Stimulated activated naive B cell treated with anti-CD40 and anti-IgM and Interleukin-4, amounts not matched to agents 10 μg/mL and 1 μg/mL and 100 μg/mL, for 72 hours (primary cell): Measurements from ENCODE around the gene EEF1AKMT1.

Experiments used
- ATAC-seq, 2 donors: fragments of 150-1000 bp; cut with Tn5 transposase; replicated peaks; 2 replicates each; pipeline ENCODE4 v1.10.0; 2021; ENCODE audit warnings: moderate library complexity in 1 of 2
- DNase-seq: peaks from one replicate; pipeline ENCODE4 v3.0.0; 2021
- H3K27ac Mint-ChIP-seq: one replicate; pipeline ENCODE4 v1.8.0; 2022; ENCODE audit warnings: mild to moderate bottlenecking, mixed read lengths
- H3K27me3 Mint-ChIP-seq, 2 donors: one replicate each; pipeline ENCODE4 v1.8.0; 2022; ENCODE audit warnings: mixed read lengths in 2 of 2
- H3K36me3 Mint-ChIP-seq, 2 donors: one replicate each; pipeline ENCODE4 v1.8.0; 2022; ENCODE audit warnings: mixed read lengths in 2 of 2, mild to moderate bottlenecking in 1 of 2
- H3K4me1 Mint-ChIP-seq, 2 donors: one replicate each; pipeline ENCODE4 v1.8.0; 2022; ENCODE audit warnings: mixed read lengths in 2 of 2, mild to moderate bottlenecking in 1 of 2
- H3K4me3 Mint-ChIP-seq, 2 donors: one replicate each; pipeline ENCODE4 v1.8.0; 2022; ENCODE audit warnings: mild to moderate bottlenecking in 2 of 2, mixed read lengths in 2 of 2, moderate library complexity in 1 of 2
- H3K9me3 Mint-ChIP-seq, 2 donors: one replicate each; pipeline ENCODE4 v1.8.0; 2022; ENCODE audit warnings: mixed read lengths in 2 of 2, mild to moderate bottlenecking in 1 of 2

Gene EEF1AKMT1

DNA sequence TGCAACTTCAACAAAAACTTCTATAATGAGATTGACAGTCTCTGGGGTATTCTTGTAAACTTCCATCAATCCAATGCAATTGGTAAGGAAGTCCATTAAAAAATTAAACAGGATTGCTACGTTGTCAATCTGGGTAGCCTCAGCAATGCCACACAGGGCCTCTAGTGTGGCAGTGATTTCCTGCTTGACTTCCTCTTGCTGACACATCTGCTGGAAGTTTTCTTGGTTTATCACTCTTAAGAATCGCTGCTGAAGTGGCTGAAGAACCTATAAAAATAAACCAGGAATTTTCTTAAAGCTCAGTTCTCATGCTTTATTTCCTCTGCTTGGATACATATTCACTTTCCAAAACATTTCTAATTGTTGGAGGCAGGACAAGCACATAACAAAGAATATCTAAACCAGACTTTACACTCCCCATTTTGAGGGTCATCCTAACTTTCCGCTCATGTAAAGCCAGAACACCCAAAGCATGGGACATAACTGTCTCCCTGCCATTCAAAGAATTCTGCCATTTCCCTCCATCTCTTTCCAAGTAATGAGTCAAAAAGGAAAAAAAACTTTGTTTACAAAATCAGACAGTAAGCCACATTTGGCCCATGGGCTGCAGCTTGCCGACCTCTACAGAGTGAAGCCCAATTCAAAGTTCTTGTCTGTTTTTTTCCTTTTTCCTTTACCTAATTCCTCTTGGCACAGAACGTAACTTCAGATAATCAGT is 23.2 kb upstream of the EEF1AKMT1 start:
- Mint-ChIP-seq H3K9me3 (no peaks in the 10 kb centered on the region), H3K4me3 (no peak overlapping the region), H3K36me3 (peaks cover 28 to 54% of the 10 kb centered on the region in 2 donors), H3K27ac (peak overlapping the region; percentile 10), H3K4me1 (peaks cover 6% of the 10 kb centered on the region in 2 donors), H3K27me3 (no peaks in the 10 kb centered on the region)
- DNase-seq = no peak
- ATAC-seq = no peak

DNA sequence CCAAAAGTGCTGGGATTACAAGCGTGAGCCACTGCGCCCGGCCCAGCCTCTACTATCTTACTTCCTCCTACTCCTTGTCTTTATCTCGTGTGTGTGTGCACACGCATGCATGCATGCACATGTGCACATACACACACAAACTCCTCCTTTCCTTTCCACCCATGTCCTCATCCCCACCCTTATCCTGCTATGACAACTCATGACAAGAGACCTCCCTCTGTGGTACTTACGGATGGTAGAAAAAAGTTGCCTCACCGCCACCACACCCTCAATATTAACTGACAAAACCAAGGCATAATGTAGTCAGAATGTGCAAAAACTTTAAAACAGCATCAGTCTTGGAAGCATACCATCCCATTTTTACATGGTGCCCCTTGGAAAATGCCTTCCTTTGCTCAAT is 15.9 kb upstream of the EEF1AKMT1 start:
- H3K4me3 Mint-ChIP-seq = no peak overlapping the region
- peaks cover 0 to 3% of the 10 kb centered on the region in 2 donors for H3K4me1 Mint-ChIP-seq
- H3K27ac Mint-ChIP-seq = no peak overlapping the region
- H3K27me3 Mint-ChIP-seq = no peaks in the 10 kb centered on the region
- peaks cover 45 to 48% of the 10 kb centered on the region in 2 donors for H3K36me3 Mint-ChIP-seq
- no peaks in the 10 kb centered on the region for H3K9me3 Mint-ChIP-seq
- DNase-seq = no peak
- ATAC-seq = no peak

DNA sequence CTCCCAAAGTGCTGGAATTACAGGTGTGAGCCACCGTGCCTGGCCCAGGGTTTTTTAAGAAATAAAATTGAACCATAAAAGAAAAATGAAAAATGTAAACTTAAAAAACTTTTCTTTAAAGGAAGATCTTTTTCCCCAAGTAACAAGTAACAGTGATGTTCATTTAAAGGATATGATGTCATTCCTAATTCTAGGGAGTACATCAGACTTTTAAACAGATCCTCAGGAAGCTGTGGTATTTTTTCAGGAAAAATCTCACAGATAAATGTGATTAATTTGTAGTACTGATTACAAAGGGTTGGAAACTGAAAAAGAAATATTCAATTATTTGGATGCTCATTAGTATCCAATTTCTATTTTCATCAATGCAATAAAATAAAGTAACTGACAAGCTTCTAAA is 14.6 kb upstream of the EEF1AKMT1 start:
- H3K27me3 Mint-ChIP-seq = no peaks in the 10 kb centered on the region
- H3K4me3 Mint-ChIP-seq = no peak overlapping the region
- H3K4me1 Mint-ChIP-seq = peaks cover 0 to 3% of the 10 kb centered on the region in 2 donors
- no peak for DNase-seq
- peaks cover 41 to 51% of the 10 kb centered on the region in 2 donors for H3K36me3 Mint-ChIP-seq
- ATAC-seq = no peak
- no peaks in the 10 kb centered on the region for H3K9me3 Mint-ChIP-seq
- H3K27ac Mint-ChIP-seq = no peak overlapping the region

DNA sequence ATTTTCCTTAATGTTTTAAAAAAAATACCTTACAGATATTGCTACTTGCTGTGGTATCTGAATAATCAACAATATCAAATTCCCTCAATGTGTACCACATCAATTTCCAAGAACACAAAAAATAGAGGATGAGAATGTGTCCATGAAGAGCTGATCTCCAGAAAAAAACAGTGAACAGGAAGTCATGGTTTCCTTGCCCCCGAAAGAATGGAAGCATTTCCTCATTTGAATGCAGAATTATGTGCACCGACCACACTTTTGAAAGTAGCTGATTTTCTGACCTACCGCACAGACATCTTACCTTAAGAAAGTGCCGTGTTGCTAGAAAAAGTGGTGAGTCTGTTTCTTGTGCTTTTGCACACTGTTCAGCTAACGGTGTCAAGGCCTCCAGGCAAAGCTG is 13.4 kb upstream of the EEF1AKMT1 start:
- H3K4me1 Mint-ChIP-seq = peaks cover 0 to 3% of the 10 kb centered on the region in 2 donors
- no peak for ATAC-seq
- no peak overlapping the region for H3K4me3 Mint-ChIP-seq
- no peak overlapping the region for H3K27ac Mint-ChIP-seq
- H3K9me3 Mint-ChIP-seq = no peaks in the 10 kb centered on the region
- H3K36me3 Mint-ChIP-seq = peaks cover 36 to 53% of the 10 kb centered on the region in 2 donors
- DNase-seq = no peak
- no peaks in the 10 kb centered on the region for H3K27me3 Mint-ChIP-seq

DNA sequence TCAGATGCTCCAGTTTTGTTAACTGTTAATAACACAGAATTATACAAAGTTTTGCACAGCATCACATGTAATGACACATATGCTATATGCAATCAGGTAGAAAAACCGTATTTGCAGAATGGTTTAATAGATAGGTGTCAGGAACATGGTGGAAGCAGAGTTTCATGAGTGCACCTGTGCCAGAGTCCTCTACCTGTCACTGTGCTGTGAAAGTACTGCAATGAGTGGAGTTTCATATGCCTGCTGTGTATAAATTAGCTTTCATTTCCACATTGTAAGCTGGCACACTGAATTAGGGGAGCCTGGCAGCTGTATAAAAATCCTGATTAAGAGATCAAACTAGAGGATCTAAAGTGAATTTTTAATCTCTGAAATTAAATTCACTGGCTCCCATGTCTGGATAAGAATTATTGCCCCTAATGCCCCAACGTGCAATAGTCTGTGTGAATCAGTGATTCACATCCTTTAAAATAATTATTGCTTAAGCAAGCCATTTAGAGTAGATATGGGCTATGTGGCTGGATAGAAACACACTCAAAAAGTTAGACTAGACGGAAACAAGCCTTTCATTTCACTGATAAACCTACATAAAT is 8.5 kb upstream of the EEF1AKMT1 start:
- H3K9me3 Mint-ChIP-seq = no peaks in the 10 kb centered on the region
- H3K36me3 Mint-ChIP-seq = peaks cover 14 to 44% of the 10 kb centered on the region in 2 donors
- H3K27ac Mint-ChIP-seq = no peak overlapping the region
- ATAC-seq = peak; percentile 51 to 53
- H3K4me1 Mint-ChIP-seq = no peaks in the 10 kb centered on the region
- no peak for DNase-seq
- no peak overlapping the region for H3K4me3 Mint-ChIP-seq
- H3K27me3 Mint-ChIP-seq = no peaks in the 10 kb centered on the region

DNA sequence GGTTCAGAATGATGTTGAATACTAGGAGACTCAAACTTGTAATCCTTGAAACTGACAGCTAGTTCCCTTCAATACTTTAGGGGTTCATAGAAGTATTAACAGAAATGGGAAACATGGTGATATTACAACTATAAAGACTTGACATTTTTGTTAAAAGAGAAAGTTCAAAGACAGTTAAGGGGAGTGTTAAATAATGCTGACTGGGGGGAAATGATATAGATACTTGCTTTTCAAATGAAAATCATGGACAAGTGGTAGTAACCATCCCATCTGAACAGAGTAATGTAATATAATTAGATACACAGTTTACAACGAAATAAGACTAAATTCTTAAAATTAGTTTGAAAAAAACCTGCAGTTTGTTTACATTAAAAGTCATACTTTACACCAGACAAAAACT is 6.6 kb upstream of the EEF1AKMT1 start:
- Mint-ChIP-seq H3K27ac (no peak overlapping the region), H3K36me3 (peaks cover 9 to 34% of the 10 kb centered on the region in 2 donors), H3K9me3 (no peaks in the 10 kb centered on the region), H3K4me1 (no peaks in the 10 kb centered on the region), H3K4me3 (no peak overlapping the region), H3K27me3 (no peaks in the 10 kb centered on the region)
- ATAC-seq (no peak), DNase-seq (no peak)

DNA sequence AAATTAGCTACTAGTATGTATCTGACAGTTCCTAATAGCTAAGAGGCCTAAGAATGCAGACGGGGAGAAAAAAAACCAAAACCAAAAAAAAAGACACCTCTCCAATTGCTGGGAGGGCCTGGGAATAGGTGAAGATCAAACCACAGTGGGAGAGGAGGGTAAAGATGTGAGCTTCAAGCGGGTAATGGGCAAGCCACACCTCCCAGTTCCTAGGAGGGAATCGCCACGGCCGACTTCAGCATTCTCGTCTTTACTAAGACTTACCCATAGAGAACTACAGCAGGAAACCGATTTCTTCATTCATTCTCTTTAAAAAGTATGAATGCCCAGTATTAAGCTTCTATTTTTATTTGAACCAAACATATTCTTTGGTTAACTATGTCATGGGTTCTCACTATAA is 5.6 kb upstream of the EEF1AKMT1 start:
- H3K36me3 Mint-ChIP-seq = peaks cover 7 to 28% of the 10 kb centered on the region in 2 donors

DNA sequence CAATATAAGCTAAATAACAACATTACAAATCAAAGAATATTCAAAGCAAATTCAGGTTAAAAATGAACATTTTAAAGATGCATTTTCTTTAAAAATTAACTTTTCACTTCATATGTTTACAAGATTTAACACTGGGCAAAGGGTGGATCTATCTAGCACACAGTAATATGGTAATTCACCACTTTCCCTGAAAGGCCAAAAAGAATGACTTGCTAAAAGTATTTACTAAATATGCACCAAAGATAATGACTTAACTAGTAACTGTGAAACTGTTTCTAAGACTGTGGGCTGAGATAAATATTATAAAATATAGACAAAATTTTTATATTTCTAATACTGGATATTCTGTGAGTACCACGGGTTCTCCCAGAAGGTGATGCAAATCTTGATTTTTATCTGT is 4.5 kb upstream of the EEF1AKMT1 start:
- Mint-ChIP-seq H3K27ac (no peak overlapping the region), H3K9me3 (no peaks in the 10 kb centered on the region), H3K27me3 (no peaks in the 10 kb centered on the region), H3K4me3 (no peak overlapping the region), H3K4me1 (peaks cover 0 to 3% of the 10 kb centered on the region in 2 donors), H3K36me3 (peaks cover 7 to 23% of the 10 kb centered on the region in 2 donors)
- no peak for DNase-seq
- ATAC-seq = no peak

More for the DNA sequence above, 5.6 kb upstream of the EEF1AKMT1 start:
- no peak for DNase-seq
- Mint-ChIP-seq H3K4me3 (no peak overlapping the region), H3K4me1 (peaks cover 0 to 1% of the 10 kb centered on the region in 2 donors), H3K9me3 (no peaks in the 10 kb centered on the region), H3K27me3 (no peaks in the 10 kb centered on the region), H3K27ac (no peak overlapping the region)
- no peak for ATAC-seq

DNA sequence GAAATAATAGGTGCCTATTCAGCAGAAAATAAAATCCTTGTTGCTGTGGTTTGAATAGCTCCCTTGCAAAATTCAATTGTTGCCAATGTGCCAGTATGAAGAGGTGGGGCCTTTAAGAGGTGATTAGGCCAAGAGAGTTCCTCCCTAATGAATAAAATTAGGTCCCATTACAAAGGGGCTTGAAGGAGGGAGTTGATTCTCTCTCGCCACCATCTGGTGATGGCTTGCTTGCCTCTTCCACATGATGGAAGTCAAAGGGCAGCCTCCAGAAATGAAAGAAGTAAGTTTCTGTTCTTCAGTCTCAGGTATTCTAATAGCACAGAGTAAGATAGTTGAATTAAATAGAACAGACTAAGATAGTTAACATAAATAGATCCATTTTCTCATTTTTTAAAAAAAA is 3.0 kb upstream of the EEF1AKMT1 start:
- H3K4me3 Mint-ChIP-seq = no peak overlapping the region
- H3K27ac Mint-ChIP-seq = no peak overlapping the region
- peaks cover 7 to 9% of the 10 kb centered on the region in 2 donors for H3K4me1 Mint-ChIP-seq
- ATAC-seq (no peak), DNase-seq (no peak)
- peaks cover 7 to 20% of the 10 kb centered on the region in 2 donors for H3K36me3 Mint-ChIP-seq
- H3K27me3 Mint-ChIP-seq = no peaks in the 10 kb centered on the region
- no peaks in the 10 kb centered on the region for H3K9me3 Mint-ChIP-seq

DNA sequence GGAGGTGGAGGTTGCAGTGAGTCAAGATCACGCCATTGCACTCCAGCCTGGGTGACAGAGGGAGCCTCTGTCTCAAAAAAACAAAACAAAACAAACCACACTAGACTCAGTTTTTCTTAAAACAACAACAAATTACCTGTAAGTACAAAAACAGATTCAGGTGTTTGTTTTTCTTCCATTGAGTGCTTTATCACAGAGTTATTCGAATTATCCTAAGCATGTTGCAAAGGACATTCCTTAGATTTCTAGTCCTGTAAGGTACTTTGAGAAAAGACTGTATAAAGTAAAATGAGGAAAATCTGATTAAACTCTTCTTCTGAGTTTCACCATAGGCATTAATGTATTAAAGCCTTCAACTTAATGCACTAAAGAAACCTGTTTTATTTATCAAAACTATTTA is 2.2 kb upstream of the EEF1AKMT1 start:
- no peak for DNase-seq
- Mint-ChIP-seq H3K9me3 (no peaks in the 10 kb centered on the region), H3K27ac (no peak overlapping the region), H3K36me3 (peaks cover 10 to 24% of the 10 kb centered on the region in 2 donors), H3K4me3 (no peak overlapping the region), H3K4me1 (peaks cover 9 to 11% of the 10 kb centered on the region in 2 donors), H3K27me3 (no peaks in the 10 kb centered on the region)
- no peak for ATAC-seq

DNA sequence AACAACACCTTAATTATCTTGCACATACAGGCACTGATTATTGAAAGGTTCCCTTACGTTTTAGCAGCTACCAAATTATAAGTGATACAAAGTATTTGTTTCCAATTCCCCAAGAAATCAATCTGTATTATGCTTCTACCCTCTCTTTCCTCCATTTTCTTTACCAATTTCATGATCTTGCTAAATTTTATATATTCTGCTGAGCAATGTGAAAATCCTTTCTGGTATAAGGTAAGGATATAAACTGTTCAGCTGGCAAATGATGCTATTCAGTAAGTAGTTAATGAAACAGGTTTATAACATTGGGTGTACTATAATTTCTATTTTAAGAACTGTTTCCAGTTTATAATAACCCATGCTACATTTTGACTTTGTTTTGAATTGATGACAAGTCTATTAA is 985 bp upstream of the EEF1AKMT1 start:
- Mint-ChIP-seq H3K9me3 (peaks cover 3 to 5% of the 10 kb centered on the region in 2 donors), H3K4me3 (peak overlapping the region in 1 of 2 donors; percentile 97), H3K4me1 (peaks cover 9 to 12% of the 10 kb centered on the region in 2 donors), H3K27me3 (no peaks in the 10 kb centered on the region), H3K36me3 (peaks cover 20 to 28% of the 10 kb centered on the region in 2 donors), H3K27ac (peak overlapping the region; percentile 65)
- no peak for ATAC-seq
- DNase-seq = no peak

DNA sequence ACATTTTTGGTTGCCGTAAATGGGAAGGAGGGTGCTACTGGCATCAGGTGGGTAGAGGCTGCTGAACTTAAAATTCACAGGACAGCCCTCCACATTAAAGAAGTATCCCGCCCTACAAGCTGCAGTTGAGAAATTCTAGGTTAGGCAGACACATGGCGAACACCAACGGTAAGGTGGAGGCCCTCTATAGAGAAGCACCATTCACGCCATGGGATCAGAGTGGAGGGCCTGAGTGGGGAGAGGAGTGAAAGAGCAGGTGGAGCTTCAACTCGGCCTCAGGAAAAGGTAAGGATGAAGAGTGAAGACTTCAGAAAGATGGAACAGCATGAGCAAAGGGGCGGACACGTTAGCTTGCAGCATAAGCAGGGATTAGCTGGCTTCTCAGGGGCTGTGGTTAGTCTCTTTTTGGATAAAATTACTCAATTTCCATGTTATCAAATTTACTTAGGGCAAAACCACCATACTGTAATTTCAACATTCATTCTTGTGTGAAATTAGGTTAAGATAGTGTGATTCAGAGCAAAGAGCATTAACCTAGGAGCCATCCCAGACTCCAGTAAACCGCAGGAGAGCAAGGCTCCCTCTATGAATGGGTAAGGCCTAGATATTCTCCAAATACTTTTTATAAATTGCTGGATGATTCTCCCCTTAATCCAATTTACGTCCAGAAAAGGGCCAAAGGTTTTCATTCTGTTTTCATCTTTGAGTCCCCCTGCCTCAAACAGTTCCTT is 1.2 kb downstream of the EEF1AKMT1 start:
- Mint-ChIP-seq H3K36me3 (peaks cover 35 to 45% of the 10 kb centered on the region in 2 donors), H3K27me3 (no peaks in the 10 kb centered on the region), H3K4me3 (peak overlapping the region; percentile 83 to 97), H3K9me3 (peaks cover 10 to 11% of the 10 kb centered on the region in 2 donors), H3K27ac (peak overlapping the region; percentile 98), H3K4me1 (peaks cover 10 to 17% of the 10 kb centered on the region in 2 donors)
- no peak for DNase-seq
- no peak for ATAC-seq

DNA sequence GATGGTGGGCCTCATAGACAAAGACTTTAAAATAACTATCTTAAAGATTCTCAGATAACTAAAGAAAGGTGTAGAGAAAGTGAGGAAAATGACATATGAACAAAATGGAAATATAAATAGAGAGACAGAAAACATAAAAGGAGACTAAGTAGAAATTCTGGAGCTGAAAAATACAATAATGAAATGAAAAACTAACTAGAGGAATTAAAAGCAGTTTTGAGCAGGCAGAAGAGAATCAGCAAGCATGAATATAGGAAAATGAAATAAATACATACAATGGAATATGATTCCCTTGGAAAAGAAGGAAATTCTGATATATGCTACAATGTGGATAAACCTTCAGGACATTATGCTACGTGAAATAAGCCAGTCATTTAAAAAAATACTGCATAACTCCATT is 3.9 kb downstream of the EEF1AKMT1 start:
- H3K4me3 Mint-ChIP-seq = no peak overlapping the region

DNA sequence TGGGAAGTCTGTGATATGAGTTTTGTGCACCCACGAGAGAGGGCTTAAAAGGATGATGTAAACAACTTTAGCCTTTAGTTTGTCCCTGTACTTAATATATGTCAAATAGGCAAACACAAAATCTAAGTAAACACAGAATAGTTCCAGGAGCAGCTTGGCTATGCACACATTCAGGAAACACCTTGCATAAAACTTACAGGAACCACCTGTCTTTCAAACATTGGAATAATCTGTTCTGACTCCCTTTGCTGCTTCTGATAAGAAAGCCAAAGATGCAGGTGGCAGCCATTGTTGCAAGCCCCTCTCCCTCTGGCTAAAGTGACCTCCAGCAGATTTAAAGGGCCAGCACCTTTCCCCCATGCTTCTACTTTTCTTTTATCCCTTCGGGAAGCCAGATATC is 4.7 kb downstream of the EEF1AKMT1 start:
- DNase-seq (no peak), ATAC-seq (no peak)
- Mint-ChIP-seq H3K27me3 (no peaks in the 10 kb centered on the region), H3K27ac (no peak overlapping the region), H3K4me3 (no peak overlapping the region), H3K36me3 (peaks cover 36 to 49% of the 10 kb centered on the region in 2 donors), H3K9me3 (peaks cover 13 to 14% of the 10 kb centered on the region in 2 donors), H3K4me1 (peaks cover 9 to 17% of the 10 kb centered on the region in 2 donors)

More for the DNA sequence above, 3.9 kb downstream of the EEF1AKMT1 start:
- Mint-ChIP-seq H3K36me3 (peaks cover 36 to 49% of the 10 kb centered on the region in 2 donors), H3K9me3 (peaks cover 13 to 14% of the 10 kb centered on the region in 2 donors), H3K27me3 (no peaks in the 10 kb centered on the region), H3K4me1 (peaks cover 10 to 17% of the 10 kb centered on the region in 2 donors), H3K27ac (no peak overlapping the region)
- DNase-seq (no peak), ATAC-seq (no peak)
